GM12878 (cell line): ENCODE results near the gene PGAP3. TPM values are rescaled to one million over a fixed set of nuclear protein-coding genes. Genes with fewer than 3 reads are reported as not detected.

ENCODE experiments used
- EGR1 ChIP-seq, 2 experiments: IDR thresholded peaks; 1 replicate in 1 of 2; 2 replicates in 1 of 2; pipeline ENCODE4 v1.6.1; 2011 to 2012; ENCODE audit warnings: low read depth in 2 of 2, low read length in 2 of 2, borderline replicate concordance in 1 of 2, mild to moderate bottlenecking in 1 of 2, moderate library complexity in 1 of 2
- IKZF2 ChIP-seq, 2 experiments: fragments of 450-650 bp; IDR thresholded peaks; 2 replicates each; pipeline ENCODE4 v1.6.1; 2017; ENCODE audit warnings: mild to moderate bottlenecking in 2 of 2, moderate library complexity in 2 of 2
- TBL1XR1 ChIP-seq: IDR thresholded peaks from 2 replicates; pipeline ENCODE4 v1.6.1; 2012; ENCODE audit warnings: low read depth, low read length, improper control_type of control experiment
- polyA plus RNA-seq, 11 experiments: library from polyadenylated mRNA; depleted of rRNA in 4 of 11; unstranded in 6 of 11; stranded (reverse) in 5 of 11; fragments of >200 nt; fragmentation: Nextera tagmentation in 4 of 11; fragmentation: Illumina TruSeq in 1 of 11; extraction: Ambion mirVana in 4 of 11; extraction: Trizol in 1 of 11; gene quantifications; 1 replicate in 1 of 11; 2 replicates in 10 of 11; pipeline versions ENCODE4 v1.2.1 to v1.2.3, GENCODE V29; 2011 to 2016; ENCODE audit warnings: inconsistent platforms in 2 of 11, missing spikeins in 2 of 11, low read depth in 1 of 11
- total RNA-seq, 4 experiments: library from RNA; depleted of rRNA in 3 of 4; stranded (reverse); fragments of >200 nt in 3 of 4; fragmentation: Illumina TruSeq in 1 of 4; extraction: Trizol in 1 of 4; gene quantifications; 2 replicates each; pipeline versions ENCODE4 v1.2.1 to v1.2.3, GENCODE V29; 2013 to 2021
- TF ChIP-seq, protein P1 (sequence below): fragments of 450-650 bp; conservative IDR thresholded peaks from 2 replicates; pipeline ENCODE4 v1.6.1; 2017; ENCODE audit warnings: mild to moderate bottlenecking, moderate library complexity
- TF ChIP-seq, protein P2 (sequence below): fragments of 450-650 bp; IDR thresholded peaks from 2 replicates; pipeline ENCODE4 v1.6.1; 2017; ENCODE audit warnings: antibody characterized with exemption, mild to moderate bottlenecking, moderate library complexity

PGAP3 gene
- total and polyA plus RNA-seq, 10 of the 15 experiments (the other 5 are each of a cell fraction or from before 2014, with no cell fraction given) = 0.21 to 10.0 (median 5.3) TPM

DNA sequence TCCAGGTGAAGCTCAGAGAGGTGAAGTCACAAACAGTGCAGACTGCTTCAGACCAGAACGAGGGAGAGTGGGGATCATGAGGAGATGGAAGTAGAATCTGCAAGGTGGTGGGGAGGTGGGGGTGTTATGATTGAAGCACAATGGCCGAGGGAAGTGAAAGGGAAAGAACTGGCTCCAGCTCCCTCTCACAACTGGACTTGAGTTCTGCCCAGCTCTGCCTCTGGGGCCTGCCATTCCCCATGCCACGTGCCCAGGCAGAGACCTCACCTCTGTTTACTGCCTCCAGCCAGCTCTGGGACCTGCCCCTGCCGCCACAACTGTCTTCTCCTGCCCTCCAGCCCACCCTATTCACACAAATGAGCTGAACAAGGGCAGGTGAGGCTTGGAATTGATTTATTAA is 17.1 kb downstream of the PGAP3 start (continued):
- TF ChIP-seq, protein P1, sequence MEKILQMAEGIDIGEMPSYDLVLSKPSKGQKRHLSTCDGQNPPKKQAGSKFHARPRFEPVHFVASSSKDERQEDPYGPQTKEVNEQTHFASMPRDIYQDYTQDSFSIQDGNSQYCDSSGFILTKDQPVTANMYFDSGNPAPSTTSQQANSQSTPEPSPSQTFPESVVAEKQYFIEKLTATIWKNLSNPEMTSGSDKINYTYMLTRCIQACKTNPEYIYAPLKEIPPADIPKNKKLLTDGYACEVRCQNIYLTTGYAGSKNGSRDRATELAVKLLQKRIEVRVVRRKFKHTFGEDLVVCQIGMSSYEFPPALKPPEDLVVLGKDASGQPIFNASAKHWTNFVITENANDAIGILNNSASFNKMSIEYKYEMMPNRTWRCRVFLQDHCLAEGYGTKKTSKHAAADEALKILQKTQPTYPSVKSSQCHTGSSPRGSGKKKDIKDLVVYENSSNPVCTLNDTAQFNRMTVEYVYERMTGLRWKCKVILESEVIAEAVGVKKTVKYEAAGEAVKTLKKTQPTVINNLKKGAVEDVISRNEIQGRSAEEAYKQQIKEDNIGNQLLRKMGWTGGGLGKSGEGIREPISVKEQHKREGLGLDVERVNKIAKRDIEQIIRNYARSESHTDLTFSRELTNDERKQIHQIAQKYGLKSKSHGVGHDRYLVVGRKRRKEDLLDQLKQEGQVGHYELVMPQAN = no peak
- TF ChIP-seq EGR1 (IDR thresholded peaks at IDR 0.05; ENCODE audit: borderline replicate concordance in 1 of 2, low read depth in 2 of 2, low read length in 2 of 2) (no peak), TBL1XR1 (no peak), IKZF2 (IDR thresholded peaks at IDR 0.05) (no peak)
- TF ChIP-seq, protein P2, sequence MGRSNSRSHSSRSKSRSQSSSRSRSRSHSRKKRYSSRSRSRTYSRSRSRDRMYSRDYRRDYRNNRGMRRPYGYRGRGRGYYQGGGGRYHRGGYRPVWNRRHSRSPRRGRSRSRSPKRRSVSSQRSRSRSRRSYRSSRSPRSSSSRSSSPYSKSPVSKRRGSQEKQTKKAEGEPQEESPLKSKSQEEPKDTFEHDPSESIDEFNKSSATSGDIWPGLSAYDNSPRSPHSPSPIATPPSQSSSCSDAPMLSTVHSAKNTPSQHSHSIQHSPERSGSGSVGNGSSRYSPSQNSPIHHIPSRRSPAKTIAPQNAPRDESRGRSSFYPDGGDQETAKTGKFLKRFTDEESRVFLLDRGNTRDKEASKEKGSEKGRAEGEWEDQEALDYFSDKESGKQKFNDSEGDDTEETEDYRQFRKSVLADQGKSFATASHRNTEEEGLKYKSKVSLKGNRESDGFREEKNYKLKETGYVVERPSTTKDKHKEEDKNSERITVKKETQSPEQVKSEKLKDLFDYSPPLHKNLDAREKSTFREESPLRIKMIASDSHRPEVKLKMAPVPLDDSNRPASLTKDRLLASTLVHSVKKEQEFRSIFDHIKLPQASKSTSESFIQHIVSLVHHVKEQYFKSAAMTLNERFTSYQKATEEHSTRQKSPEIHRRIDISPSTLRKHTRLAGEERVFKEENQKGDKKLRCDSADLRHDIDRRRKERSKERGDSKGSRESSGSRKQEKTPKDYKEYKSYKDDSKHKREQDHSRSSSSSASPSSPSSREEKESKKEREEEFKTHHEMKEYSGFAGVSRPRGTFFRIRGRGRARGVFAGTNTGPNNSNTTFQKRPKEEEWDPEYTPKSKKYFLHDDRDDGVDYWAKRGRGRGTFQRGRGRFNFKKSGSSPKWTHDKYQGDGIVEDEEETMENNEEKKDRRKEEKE = no peak
